SK-N-SH (cell line): ENCODE measurements around the gene LCMT1.

ENCODE experiments used
- GATA2 ChIP-seq: sonication (generic); formaldehyde crosslinking; IDR thresholded peaks from 2 replicates; pipeline ENCODE4 v1.5.0; 2020; ENCODE audit warnings: mild to moderate bottlenecking, missing genetic modification reagents
- NRF1 ChIP-seq: IDR thresholded peaks from 2 replicates; pipeline ENCODE4 v1.6.1; 2012; ENCODE audit warnings: low read depth, mild to moderate bottlenecking, low read length
- TF ChIP-seq, protein P1 (sequence below): fragments of 200-600 bp; sonication (generic); IDR thresholded peaks from 2 replicates; pipeline ENCODE4 v1.6.1; 2017; ENCODE audit warnings: antibody characterized with exemption, mild to moderate bottlenecking, moderate library complexity

DNA sequence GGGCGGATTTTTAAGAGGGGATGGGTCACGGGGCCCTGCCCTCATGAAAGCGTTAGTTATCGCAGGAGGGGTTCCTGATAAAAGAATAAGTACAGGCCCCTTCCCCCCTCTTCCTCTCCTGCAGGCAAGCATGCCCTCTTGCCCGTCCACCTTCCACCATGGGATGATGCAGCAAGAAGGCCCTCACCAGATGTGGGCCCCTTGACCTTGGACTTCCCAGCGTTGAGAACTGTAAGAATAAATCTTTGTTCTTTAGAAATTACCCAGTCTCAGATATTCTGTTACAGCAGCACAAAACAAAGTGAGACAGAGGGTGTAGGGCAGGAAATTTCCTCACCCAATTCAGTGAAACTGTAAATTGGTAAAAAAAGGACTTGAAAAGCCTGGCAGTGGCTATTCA lies 27.8 kb upstream of the LCMT1 start:
- TF ChIP-seq, protein P1, sequence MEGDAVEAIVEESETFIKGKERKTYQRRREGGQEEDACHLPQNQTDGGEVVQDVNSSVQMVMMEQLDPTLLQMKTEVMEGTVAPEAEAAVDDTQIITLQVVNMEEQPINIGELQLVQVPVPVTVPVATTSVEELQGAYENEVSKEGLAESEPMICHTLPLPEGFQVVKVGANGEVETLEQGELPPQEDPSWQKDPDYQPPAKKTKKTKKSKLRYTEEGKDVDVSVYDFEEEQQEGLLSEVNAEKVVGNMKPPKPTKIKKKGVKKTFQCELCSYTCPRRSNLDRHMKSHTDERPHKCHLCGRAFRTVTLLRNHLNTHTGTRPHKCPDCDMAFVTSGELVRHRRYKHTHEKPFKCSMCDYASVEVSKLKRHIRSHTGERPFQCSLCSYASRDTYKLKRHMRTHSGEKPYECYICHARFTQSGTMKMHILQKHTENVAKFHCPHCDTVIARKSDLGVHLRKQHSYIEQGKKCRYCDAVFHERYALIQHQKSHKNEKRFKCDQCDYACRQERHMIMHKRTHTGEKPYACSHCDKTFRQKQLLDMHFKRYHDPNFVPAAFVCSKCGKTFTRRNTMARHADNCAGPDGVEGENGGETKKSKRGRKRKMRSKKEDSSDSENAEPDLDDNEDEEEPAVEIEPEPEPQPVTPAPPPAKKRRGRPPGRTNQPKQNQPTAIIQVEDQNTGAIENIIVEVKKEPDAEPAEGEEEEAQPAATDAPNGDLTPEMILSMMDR = no peak
- no peak for TF ChIP-seq NRF1
- no peak for TF ChIP-seq GATA2 (CRISPR knock-in tag)
